HCT116 (cell line): ENCODE measurements around the gene OR13C3. TPM values are rescaled to one million over a fixed set of nuclear protein-coding genes. Genes with fewer than 3 reads are reported as not detected.

Experiments
- ATAC-seq: fragments of 200-7000 bp; cut with Tn5 transposase; 2 replicates; pipeline ENCODE4 v1.9.1; 2020; ENCODE audit warnings: mild to moderate bottlenecking, moderate library complexity
- BruUV-seq: library from RNA; stranded (reverse); fragments of 400-500 nt; replicated peaks from 2 replicates; lab custom pipeline; 2021; lab: Mats Ljungman, UMichigan
- CTCF ChIA-PET: fragments of 300-600 bp; sonication (Branson Sonifier 250); formaldehyde crosslinking; loops from one replicate; lab custom pipeline; 2021; ENCODE audit warnings: antibody characterized with exemption; lab: Charles Lee
- POLR2A ChIA-PET: fragments of 300-600, 350-600 bp; sonication (Branson Sonifier 250); formaldehyde crosslinking; loops from one replicate; lab custom pipeline; 2021; ENCODE audit warnings: antibody characterized with exemption; lab: Charles Lee
- RAD21 ChIA-PET, 2 experiments: fragments of 300-600 bp; sonication (Branson Sonifier 250); formaldehyde crosslinking; loops; one replicate each; lab custom pipeline; 2023; ENCODE audit warnings: low total read pairs in 2 of 2; ENCODE audit not compliant: uncharacterized antibody in 2 of 2, unreplicated experiment in 2 of 2, low non-redundant PET in 1 of 2; lab: Charles Lee
- DNase-seq: peaks from one replicate; pipeline ENCODE4 v3.0.0-alpha.2; 2010; ENCODE audit warnings: low read depth, low spot score
- H2AFZ ChIP-seq: fragments of 200-600 bp; shearing (Covaris generic), sonication (generic); 2 replicates; pipeline ENCODE4 v1.6.1; 2017; ENCODE audit warnings: low read depth, mixed run types, mixed read lengths, antibody characterized with exemption, low read length; ENCODE audit not compliant: poor library complexity, severe bottlenecking
- H3K27ac ChIP-seq: 2 replicates; pipeline ENCODE4 v1.5.1; 2012; ENCODE audit warnings: low read depth, low read length
- H3K27me3 ChIP-seq: fragments of 200-600 bp; sonication (generic); 2 replicates; pipeline ENCODE4 v1.6.1; 2016; ENCODE audit warnings: mixed run types, low read length, mixed read lengths; ENCODE audit not compliant: insufficient read depth
- H3K36me3 ChIP-seq, 2 experiments: fragments of 200-500 bp in 1 of 2; fragments of 200-600 bp in 1 of 2; sonication (Bioruptor generic) in 1 of 2; sonication (generic) in 1 of 2; 2 replicates each; pipeline versions ENCODE4 v1.5.1 to v1.6.1; 2014 to 2016; ENCODE audit warnings: low read length in 2 of 2, inconsistent platforms in 1 of 2, mixed read lengths in 1 of 2, mixed run types in 1 of 2; ENCODE audit not compliant: insufficient read depth in 2 of 2, control insufficient read depth in 1 of 2
- H3K4me1 ChIP-seq, 2 experiments: fragments of 200-600 bp in 1 of 2; sonication (generic) in 1 of 2; 2 replicates each; pipeline versions ENCODE4 v1.5.1 to v1.6.1; 2012 to 2017; ENCODE audit warnings: low read length in 2 of 2, inconsistent platforms in 1 of 2, mild to moderate bottlenecking in 1 of 2, mixed read lengths in 1 of 2, mixed run types in 1 of 2, moderate library complexity in 1 of 2; ENCODE audit not compliant: insufficient read depth in 2 of 2, control insufficient read depth in 1 of 2
- H3K4me2 ChIP-seq: fragments of 200-600 bp; sonication (generic); 2 replicates; pipeline ENCODE4 v1.6.1; 2017; ENCODE audit warnings: mixed run types, low read length, mixed read lengths
- H3K4me3 ChIP-seq, 2 experiments: fragments of 200-600 bp in 1 of 2; sonication (generic) in 1 of 2; replicated peaks in 1 of 2; 2 replicates each; pipeline ENCODE4 v1.5.1; 2011 to 2016; ENCODE audit warnings: low read length in 2 of 2, control low read depth in 1 of 2, low read depth in 1 of 2, mild to moderate bottlenecking in 1 of 2, mixed read lengths in 1 of 2, mixed run types in 1 of 2
- H3K79me2 ChIP-seq: fragments of 200-600 bp; sonication (generic); 2 replicates; pipeline ENCODE4 v1.6.1; 2017; ENCODE audit warnings: mild to moderate bottlenecking, mixed run types, low read length, moderate library complexity, mixed read lengths; ENCODE audit not compliant: insufficient read depth
- H3K9ac ChIP-seq: fragments of 200-600 bp; sonication (generic); 2 replicates; pipeline ENCODE4 v1.6.1; 2016; ENCODE audit warnings: low read length, mixed read lengths
- H3K9me2 ChIP-seq: fragments of 200-600 bp; sonication (generic), shearing (Covaris generic); 2 replicates; pipeline ENCODE4 v1.6.1; 2017; ENCODE audit warnings: mixed run types, mild to moderate bottlenecking, moderate library complexity; ENCODE audit not compliant: insufficient read depth
- H3K9me3 ChIP-seq, 2 experiments: fragments of 200-500 bp in 1 of 2; fragments of 200-600 bp in 1 of 2; sonication (Bioruptor generic) in 1 of 2; sonication (generic) in 1 of 2; 2 replicates each; pipeline ENCODE4 v1.6.1; 2014 to 2017; ENCODE audit warnings: low read length in 2 of 2, mixed read lengths in 2 of 2, inconsistent platforms in 1 of 2, low read depth in 1 of 2, mild to moderate bottlenecking in 1 of 2, mixed run types in 1 of 2, moderate library complexity in 1 of 2; ENCODE audit not compliant: control insufficient read depth in 1 of 2, insufficient read depth in 1 of 2
- H4K20me1 ChIP-seq: fragments of 200-600 bp; sonication (generic), shearing (Covaris generic); 2 replicates; pipeline ENCODE4 v1.6.1; 2017; ENCODE audit warnings: mixed run types, mild to moderate bottlenecking, moderate library complexity; ENCODE audit not compliant: insufficient read depth
- ATF3 ChIP-seq: IDR thresholded peaks from 2 replicates; pipeline ENCODE4 v1.6.1; 2012
- CEBPB ChIP-seq: IDR thresholded peaks from 2 replicates; pipeline ENCODE4 v1.6.1; 2012; ENCODE audit warnings: low read depth
- EGR1 ChIP-seq: IDR thresholded peaks from 2 replicates; pipeline ENCODE4 v1.6.1; 2012; ENCODE audit warnings: low read depth
- EZH2 ChIP-seq: fragments of 200-600 bp; sonication (generic); IDR thresholded peaks from 2 replicates; pipeline ENCODE4 v1.6.1; 2017; ENCODE audit warnings: antibody characterized with exemption, mixed run types
- EZH2phosphoT487 ChIP-seq: fragments of 200-600 bp; IDR thresholded peaks from 2 replicates; pipeline ENCODE4 v1.6.1; 2018; ENCODE audit warnings: antibody characterized with exemption, borderline replicate concordance
- FOSL1 ChIP-seq: IDR thresholded peaks from 2 replicates; pipeline ENCODE4 v1.6.1; 2012; ENCODE audit warnings: low read depth
- POLR2A ChIP-seq: IDR thresholded peaks from 2 replicates; pipeline ENCODE4 v1.7.0; 2011; ENCODE audit warnings: borderline replicate concordance; ENCODE audit not compliant: insufficient read depth, insufficient read length; ENCODE audit errors: extremely low read depth
- POLR2AphosphoS5 ChIP-seq: IDR thresholded peaks from 2 replicates; pipeline ENCODE4 v1.6.1; 2011; ENCODE audit warnings: mild to moderate bottlenecking, low read depth, low read length, moderate library complexity
- RAD21 ChIP-seq: IDR thresholded peaks from 2 replicates; pipeline ENCODE4 v1.6.1; 2012; ENCODE audit warnings: low read depth, mild to moderate bottlenecking
- SIN3A ChIP-seq: IDR thresholded peaks from 2 replicates; pipeline ENCODE4 v1.6.1; 2012; ENCODE audit warnings: low read depth
- TCF7L2 ChIP-seq: IDR thresholded peaks from 2 replicates; pipeline ENCODE4 v1.7.0; 2011; ENCODE audit warnings: borderline replicate concordance, inconsistent platforms; ENCODE audit not compliant: insufficient read depth, insufficient read length; ENCODE audit errors: extremely low read depth
- YY1 ChIP-seq: IDR thresholded peaks from 2 replicates; pipeline ENCODE4 v1.6.1; 2011; ENCODE audit warnings: low read length, low read depth, moderate library complexity, mild to moderate bottlenecking; ENCODE audit not compliant: insufficient replicate concordance; ENCODE audit errors: extremely low read depth
- ZBTB33 ChIP-seq: IDR thresholded peaks from 2 replicates; pipeline ENCODE4 v1.6.1; 2011; ENCODE audit warnings: mild to moderate bottlenecking, low read length, moderate library complexity; ENCODE audit not compliant: insufficient replicate concordance; ENCODE audit errors: extremely low read depth
- ZFX ChIP-seq: fragments of 450-650 bp; IDR thresholded peaks from 2 replicates; pipeline ENCODE4 v1.6.1; 2017
- ZNF274 ChIP-seq: fragments of 200-500 bp; sonication (Bioruptor generic); IDR thresholded peaks from 2 replicates; pipeline ENCODE4 v1.6.1; 2014; ENCODE audit warnings: mild to moderate bottlenecking, low read depth, low read length, inconsistent platforms
- intact Hi-C: fragments of 100-400 bp; cut with micrococcal nuclease; formaldehyde crosslinking; loops from 2 replicates; pipeline ENCODE4 v1.10.0; 2022
- total RNA-seq: library from RNA; stranded (reverse); gene quantifications from one replicate; pipeline ENCODE4 v1.2.1, GENCODE V29; 2021; ENCODE audit not compliant: unreplicated experiment

OR13C3 gene
- total RNA-seq, 1 experiment from 2014 or later, result not detected

GRCh38 chr9:104572612-104573011 is 36.0 kb upstream of the OR13C3 start:
- BruUV-seq, result no TSS peak
- no peaks in the 10 kb centered on the region for H3K79me2 ChIP-seq
- DNase-seq (no peak), ATAC-seq (no peak)
- H3K9me3 ChIP-seq, result no peaks in the 10 kb centered on the region
- CTCF ChIA-PET, result no interaction called here
- H3K4me3 ChIP-seq, result no peak overlapping the region
- TF ChIP-seq CEBPB, result no peak
- no peak for TF ChIP-seq TCF7L2
- TF ChIP-seq ZBTB33, result no peak
- TF ChIP-seq ATF3, result no peak
- no peak for TF ChIP-seq FOSL1
- TF ChIP-seq ZFX, result no peak
- no peak for TF ChIP-seq EGR1
- no peak for TF ChIP-seq EZH2
- TF ChIP-seq SIN3A, result no peak
- no peak for TF ChIP-seq POLR2A
- TF ChIP-seq POLR2AphosphoS5, result no peak
- TF ChIP-seq YY1, result no peak
- TF ChIP-seq ZNF274, result no peak
- TF ChIP-seq EZH2phosphoT487, result no peak
- TF ChIP-seq RAD21, result no peak
- no peaks in the 10 kb centered on the region for H3K9me2 ChIP-seq
- H3K36me3 ChIP-seq, result no peaks in the 10 kb centered on the region
- RAD21 ChIA-PET, result no interaction called here
- no peaks in the 10 kb centered on the region for H3K27me3 ChIP-seq
- H3K27ac ChIP-seq, result no peak overlapping the region
- H2AFZ ChIP-seq, result no peak overlapping the region
- intact Hi-C loops, result no loop called here
- POLR2A ChIA-PET, result no interaction called here
- H4K20me1 ChIP-seq, result no peaks in the 10 kb centered on the region
- H3K4me1 ChIP-seq, result no peaks in the 10 kb centered on the region
- H3K9ac ChIP-seq, result no peak overlapping the region
- no peak overlapping the region for H3K4me2 ChIP-seq
